CD4-positive, alpha-beta T cell treated with Interferon gamma for 1 hour (primary cell): ENCODE measurements around the gene MBP.

Experiments
- DNase-seq: peaks from one replicate; pipeline ENCODE4 v3.0.0-alpha.2; 2020

Gene MBP

DNA sequence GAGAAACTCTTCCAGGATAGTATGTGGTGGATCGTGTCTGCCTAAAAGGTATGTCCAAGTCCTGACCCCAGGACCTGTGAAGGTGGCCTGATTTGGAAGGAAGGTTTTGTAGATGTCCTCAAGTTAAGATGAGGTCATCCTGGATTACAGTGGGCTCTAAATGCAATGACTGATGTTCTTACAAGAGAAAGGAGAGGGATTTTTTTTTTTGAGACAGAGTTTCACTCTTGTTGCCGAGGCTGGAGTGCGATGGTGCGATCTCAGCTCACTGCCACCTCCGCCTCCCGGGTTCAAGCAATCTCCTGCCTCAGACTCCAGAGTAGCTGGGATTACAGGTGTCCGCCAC lies 19.9 kb downstream of the MBP start:
- DNase-seq = no peak

DNA sequence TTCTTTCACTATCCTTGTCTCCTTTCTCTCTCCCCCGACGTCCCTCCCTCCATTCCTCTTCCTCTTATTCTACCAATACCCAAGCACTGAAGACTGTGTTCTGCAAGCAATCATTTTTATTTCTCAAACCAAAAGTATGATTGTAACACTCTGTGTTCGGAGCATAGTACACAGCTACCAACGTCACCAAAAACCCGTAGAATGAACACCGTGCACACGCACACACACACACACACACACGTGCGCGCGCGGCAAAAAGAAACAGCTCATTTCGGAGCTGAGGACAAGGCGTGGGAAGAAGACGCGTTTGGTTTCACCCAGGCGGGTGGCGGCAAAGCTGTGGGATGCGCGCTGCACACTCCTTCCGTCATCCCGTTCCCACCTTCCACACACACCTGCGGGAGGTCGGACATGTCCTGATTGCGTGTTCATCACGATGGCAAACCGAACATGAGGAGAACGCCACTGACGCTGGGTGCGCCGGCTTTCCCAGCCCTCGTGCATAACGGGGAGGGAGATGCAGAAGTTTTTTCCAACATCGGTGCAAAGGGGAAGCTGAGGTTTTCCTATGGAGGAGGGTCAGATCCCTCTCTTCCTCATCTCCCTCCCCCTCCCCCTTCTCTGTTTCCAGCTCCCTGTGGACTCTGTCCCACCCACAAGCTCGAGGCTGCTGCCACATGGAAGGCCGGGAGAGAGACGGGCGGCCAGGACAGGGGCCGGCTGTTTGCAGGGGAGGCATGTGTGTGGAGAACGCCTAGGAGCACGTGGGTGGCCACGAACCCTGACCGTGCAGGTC lies 20.4 kb downstream of the MBP start:
- DNase-seq = no peak

DNA sequence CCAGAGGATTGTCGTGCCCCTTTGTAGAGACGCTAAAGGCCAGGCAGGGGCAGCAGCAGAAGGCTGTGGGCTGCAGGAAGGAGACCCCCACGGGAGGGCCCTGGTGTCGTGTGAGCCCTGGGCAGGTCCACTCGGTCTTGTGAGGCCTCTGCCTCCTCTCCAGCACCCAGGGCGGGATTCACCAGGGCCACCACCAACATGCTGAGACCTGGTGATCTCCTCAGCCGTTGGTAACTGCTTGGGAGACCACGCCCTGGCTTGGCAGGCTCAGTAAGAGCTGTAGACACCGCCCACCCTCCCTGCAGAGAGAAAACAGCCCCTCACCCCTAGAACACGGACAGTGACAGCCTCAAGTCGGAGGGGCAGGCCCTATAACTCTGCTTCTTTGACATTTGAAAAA lies 21.1 kb downstream of the MBP start:
- no peak for DNase-seq

GRCh38 chr18:77110936-77111335 lies 21.6 kb downstream of the MBP start:
- DNase-seq = no peak

- no peak for DNase-seq
Measured at GRCh38 chr18:77110400-77110799, 22.2 kb downstream of the MBP start.

GRCh38 chr18:77109648-77110019 lies 22.9 kb downstream of the MBP start:
- DNase-seq = no peak

DNA sequence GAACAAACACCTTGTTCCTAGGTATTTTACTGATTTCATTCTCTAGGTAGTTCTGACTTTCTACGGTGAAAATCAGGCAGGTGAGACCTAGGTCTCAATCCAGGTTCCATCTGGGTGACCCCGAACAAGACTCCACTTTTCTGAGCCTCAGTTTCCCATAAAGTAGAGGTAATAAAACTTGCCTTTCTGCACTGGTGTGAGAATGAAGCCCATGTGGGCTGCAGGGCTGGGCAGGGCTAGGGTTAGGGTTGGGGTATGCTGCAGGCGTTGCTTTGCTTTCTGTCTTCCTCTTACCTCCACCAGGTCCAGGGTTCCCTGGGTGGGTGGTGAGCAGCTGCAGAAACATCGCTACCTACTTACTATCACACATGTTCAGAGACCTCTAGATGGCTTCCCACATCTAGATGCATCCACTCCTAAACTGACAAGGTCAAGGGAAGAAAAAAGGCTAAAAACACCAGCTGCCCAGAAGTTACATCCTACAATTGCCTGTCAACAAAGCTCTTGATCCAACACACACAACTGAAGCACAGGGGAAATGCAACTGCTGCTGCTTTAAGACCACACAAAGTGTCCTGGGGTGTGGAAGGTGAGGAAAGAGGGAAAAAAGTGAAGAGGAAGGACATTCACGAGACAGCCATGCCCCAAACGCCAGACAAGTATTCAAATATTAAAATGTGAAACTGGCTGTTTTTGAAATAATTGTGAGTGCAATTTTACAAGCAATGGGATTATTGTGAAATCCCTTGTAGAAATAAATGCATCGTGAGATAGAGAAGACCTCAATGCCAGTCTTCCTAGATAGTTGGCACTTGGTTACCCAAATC lies 23.5 kb downstream of the MBP start:
- no peak for DNase-seq

- no peak for DNase-seq
Measured at GRCh38 chr18:77108001-77108692, 24.4 kb downstream of the MBP start.

DNA sequence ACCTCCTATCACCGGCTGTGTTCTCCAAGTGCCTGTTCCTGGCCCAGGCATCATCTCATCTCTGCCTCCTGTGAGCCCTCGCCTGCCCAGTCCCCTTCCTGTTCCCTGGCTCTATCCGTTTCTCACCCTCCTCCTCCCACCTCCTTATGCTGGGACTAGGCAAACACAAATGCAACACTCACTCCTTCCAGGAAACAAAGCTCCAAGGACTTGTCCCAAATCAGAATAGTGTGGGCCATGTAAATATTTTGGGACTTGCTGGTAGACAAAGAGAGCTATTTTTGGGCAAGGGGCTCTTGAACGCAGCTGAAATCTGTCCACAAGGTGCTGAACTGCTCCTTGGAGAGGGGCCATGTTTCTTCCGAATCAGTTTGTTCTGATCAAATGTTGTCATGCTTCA lies 25.3 kb downstream of the MBP start:
- DNase-seq = no peak

DNA sequence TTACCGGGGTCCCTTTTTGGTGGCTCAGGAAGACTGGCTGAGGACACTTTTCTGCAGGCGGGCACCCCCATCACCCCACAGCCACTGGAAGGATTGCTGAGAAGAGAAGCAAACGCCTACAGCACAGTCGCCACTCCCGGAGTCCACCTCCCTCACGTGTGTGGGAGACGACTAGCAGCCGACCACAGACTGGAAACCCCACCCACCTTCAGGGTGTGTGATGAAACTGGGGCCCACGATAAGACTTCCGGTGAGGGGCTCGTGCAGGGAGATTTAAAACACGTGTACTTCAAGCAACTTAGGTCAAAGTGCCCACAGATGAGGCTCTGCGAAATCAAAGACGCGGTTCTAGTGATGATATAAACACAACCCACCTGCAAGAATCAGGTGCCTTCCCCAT lies 26.3 kb downstream of the MBP start:
- peak; percentile 83 for DNase-seq

GRCh38 chr18:77105680-77106079 lies 26.9 kb downstream of the MBP start:
- DNase-seq = no peak

DNA sequence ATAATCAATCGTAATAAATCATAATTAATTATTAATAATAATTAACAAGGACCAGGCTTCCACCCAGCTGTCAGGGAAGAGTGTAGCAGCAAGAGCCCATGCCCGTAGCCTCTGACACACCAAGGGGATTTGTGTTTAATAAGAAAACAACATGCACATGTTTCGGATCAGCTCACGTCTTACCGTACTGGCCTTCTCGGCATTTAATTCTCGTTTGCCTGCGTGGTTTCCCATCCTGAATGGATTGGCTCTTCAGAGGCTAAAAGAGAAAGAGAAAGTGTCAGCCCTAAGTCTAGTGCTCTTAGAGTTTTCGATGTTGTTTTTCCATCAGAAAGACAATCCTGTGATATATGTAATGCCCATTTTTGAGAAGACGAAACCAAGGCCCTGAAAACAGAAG lies 27.6 kb downstream of the MBP start:
- DNase-seq = no peak

GRCh38 chr18:77103991-77104531 lies 28.5 kb downstream of the MBP start:
- DNase-seq = no peak

DNA sequence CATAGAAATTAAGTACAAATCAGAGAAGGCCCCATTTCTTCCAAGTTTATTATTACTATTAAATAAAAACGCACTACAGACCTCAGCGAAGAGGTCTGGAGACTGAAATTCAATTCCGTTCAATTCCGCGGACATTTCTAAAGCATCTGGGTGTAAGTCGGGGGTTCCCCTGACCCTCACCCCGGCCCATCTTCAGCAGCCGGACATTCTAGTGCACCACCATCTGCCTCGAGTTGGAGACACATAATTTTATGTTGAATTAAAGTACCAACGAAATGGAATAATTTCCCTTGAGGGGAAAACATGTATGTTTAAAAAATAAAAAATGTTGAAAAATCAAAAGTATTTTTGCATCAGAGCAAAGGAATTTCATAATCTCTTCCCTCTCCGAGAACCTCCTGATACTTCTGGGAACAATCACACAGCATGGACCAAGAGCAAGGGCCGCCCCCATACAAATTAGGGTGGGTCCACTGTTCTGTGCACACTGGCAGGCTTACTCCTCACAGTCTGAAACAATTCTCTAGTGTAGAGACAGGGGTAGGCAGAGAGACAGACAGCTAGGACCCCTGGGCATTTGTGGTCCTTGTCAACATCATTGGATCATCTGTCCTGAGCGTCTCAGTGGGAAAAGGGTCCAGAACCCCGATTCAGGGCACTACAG lies 29.3 kb downstream of the MBP start:
- no peak for DNase-seq

GRCh38 chr18:77102259-77103040 lies 30.1 kb downstream of the MBP start:
- DNase-seq = no peak

DNA sequence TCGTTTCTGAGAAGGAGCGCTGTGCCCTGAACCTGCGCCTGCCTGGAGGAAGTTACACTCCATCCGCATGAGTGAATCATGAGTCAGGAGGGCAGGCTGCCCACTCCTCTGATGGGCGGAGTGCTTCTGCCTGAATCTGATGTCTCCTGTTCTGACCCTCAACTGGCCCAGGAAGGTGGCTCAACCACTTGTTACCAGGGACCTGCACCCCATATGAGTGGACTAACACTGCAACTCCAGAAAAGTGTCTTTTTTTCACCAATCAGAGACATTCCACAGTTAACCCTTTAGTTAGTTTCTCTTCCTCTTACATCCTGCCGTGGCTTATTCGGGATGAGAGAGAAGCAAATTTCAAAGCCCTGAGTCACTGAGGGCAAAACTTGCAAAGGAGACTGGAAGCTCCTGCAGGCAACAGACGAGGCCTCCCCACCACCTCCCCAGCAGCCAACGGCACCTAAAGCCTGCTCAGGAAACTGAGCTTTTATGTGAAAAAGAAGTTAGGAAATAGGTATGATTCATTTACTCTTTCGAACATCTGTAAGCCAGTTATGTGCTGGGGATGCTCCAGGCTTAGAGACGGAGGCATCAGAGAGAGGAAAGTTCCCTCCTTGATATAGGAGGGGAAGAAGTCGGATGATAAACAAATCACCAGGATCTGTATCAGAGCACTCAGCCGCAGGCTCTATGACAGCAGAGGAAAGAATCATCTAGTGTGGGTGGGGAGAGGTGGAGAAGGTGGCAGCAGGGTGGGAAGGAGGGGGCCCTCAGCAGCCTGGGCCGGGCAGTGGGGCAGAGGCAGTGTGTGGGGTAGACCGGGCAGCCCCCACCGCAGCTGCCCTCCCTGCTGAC lies 30.9 kb downstream of the MBP start:
- DNase-seq = peak; percentile 82

GRCh38 chr18:77100751-77101355 lies 31.7 kb downstream of the MBP start:
- no peak for DNase-seq

DNA sequence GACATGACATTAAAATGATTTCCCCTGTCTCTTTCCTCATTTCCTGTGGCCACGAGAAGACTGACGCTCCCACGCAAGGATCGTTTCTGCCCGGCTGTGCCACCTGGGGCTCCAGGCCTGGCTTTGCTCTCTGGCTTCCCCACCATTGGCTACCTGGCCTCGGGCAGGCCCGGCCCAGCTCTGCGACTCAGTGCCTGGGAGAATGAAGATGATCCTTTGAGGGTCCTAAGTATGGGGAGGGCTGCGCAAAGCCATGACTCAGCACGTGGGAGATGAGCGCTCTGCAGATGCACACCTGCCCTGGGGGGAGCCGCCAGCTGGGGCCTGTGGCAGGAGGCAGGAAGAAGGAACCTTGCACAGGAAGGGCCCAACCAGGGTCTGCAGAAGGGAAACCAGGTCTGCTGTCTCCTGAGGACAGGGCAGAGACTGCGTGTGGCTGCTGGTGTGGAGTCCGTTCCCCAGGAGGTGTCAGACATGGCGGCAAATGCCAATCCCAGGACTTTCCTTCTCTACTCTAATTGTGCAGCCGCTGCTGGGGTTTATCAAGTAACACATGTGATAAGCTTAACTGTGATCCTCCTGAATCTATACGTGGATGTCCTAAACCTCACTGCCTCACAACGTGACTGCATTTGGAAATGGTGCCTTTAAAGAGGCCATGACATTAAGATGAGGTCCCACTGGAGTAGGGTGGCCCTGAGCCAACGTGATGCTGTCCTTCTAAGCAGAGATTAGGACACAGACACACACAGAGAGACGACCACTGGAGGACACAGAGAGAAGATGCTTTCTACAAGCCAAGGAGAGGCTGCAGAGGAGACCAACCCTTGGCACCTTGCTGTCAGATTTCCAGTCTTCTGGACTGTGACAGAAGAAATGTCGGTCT lies 32.9 kb downstream of the MBP start:
- peak; percentile 37 for DNase-seq

GRCh38 chr18:77098538-77099174 lies 33.9 kb downstream of the MBP start:
- no peak for DNase-seq
